Esophagus (tissue), 2 donors: Measurements from ENCODE around the gene CACNA1H. TPM values are rescaled to one million over a fixed set of nuclear protein-coding genes. Genes with fewer than 3 reads are reported as not detected.
"Not testable (repeated sequence)": the region's sequence is repeated elsewhere in the genome, so short reads cannot be mapped to it uniquely, and the experiment has no call there.

ENCODE experiments used
- H3K27ac ChIP-seq, 2 donors: one replicate each; pipeline ENCODE4 v1.5.1; 2013; ENCODE audit warnings: low read depth in 2 of 2, mild to moderate bottlenecking in 2 of 2, inconsistent platforms in 1 of 2, low read length in 1 of 2, moderate library complexity in 1 of 2
- H3K27me3 ChIP-seq, 2 donors: one replicate each; pipeline ENCODE4 v1.6.1; 2013; ENCODE audit warnings: low read length in 2 of 2, control low read depth in 1 of 2, mild to moderate bottlenecking in 1 of 2; ENCODE audit not compliant: insufficient read depth in 2 of 2, control insufficient read depth in 1 of 2
- H3K36me3 ChIP-seq, 2 donors: one replicate each; pipeline ENCODE4 v1.6.1; 2013; ENCODE audit warnings: low read length in 1 of 2; ENCODE audit not compliant: control insufficient read depth in 2 of 2, insufficient read depth in 2 of 2
- H3K4me1 ChIP-seq, 2 donors: one replicate each; pipeline ENCODE4 v1.6.1; 2013; ENCODE audit warnings: low read length in 1 of 2; ENCODE audit not compliant: control insufficient read depth in 2 of 2, insufficient read depth in 2 of 2
- H3K4me3 ChIP-seq, 2 donors: one replicate each; pipeline ENCODE4 v1.5.1; 2013; ENCODE audit warnings: low read length in 2 of 2, mild to moderate bottlenecking in 2 of 2, low read depth in 1 of 2, moderate library complexity in 1 of 2
- H3K9me3 ChIP-seq, 2 donors: one replicate each; pipeline ENCODE4 v1.6.1; 2013; ENCODE audit warnings: mild to moderate bottlenecking in 2 of 2, low read depth in 1 of 2, low read length in 1 of 2, moderate library complexity in 1 of 2; ENCODE audit not compliant: control insufficient read depth in 2 of 2, insufficient read depth in 1 of 2
- WGBS, 2 donors: extraction: QIAGEN DNeasy Blood & Tissue Kit; methylation state at CpG; one replicate each; pipeline ENCODE4 v1.1.7; 2013; 5-methylcytosine and 5-hydroxymethylcytosine counted together
- polyA plus RNA-seq, 2 donors: library from polyadenylated mRNA; stranded (reverse); fragments of 200-250 nt; gene quantifications; one replicate each; pipeline ENCODE4 v1.2.3, GENCODE V29; 2013
- donor health status: healthy with polysubstance abuse.
- donor health status: Bipolar disorder and iron deficiency.

Gene CACNA1H
- polyA plus RNA-seq, 2 donors = 6.4 to 6.5 TPM

- Histone ChIP-seq H3K9me3 (no peaks in the 10 kb centered on the region), H3K36me3 (no peaks in the 10 kb centered on the region), H3K4me3 (no peak overlapping the region), H3K27me3 (no peaks in the 10 kb centered on the region), H3K27ac (peak overlapping the region in 1 of 2 donors; percentile 21), H3K4me1 (peaks cover 0 to 3% of the 10 kb centered on the region in 2 donors)
- WGBS, 2 donors = 64 to 68% methylated on average over 29 of the region's 29 CpGs
These were observed 41.1 kb downstream of the CACNA1H start for GRCh38 chr16:1193825-1194581.

DNA sequence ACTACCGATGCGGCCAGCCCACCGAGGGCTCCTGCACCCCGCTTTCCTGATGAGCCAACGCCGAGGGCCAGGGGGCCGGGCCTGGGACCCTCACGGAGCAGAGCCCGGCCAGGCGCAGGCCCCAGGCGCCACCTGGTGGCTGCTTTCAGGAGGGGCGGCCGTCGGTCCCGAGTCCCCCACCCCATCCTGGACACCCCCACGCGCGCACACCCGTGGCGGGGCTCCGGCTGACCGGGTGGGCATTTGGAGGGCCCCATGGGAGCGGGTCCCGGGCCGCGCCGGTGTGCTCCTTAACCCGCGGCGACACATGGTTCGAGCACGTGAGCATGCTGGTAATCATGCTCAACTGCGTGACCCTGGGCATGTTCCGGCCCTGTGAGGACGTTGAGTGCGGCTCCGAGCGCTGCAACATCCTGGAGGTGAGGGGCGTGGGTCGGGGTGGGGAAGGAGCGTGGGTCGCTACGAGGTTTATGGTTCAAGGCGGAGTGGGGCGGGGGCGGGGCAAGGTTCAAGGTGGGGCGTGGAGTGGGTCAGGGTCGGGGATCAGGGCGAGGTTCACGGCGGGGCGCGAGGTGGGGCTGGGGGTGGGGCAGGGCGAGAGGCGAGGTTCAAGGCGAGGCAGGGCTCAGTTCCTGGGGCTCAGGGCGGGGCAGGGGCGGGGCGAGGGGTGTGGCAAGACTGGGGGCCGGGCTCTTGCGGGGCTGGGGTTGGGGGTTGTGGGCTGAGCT, 41.9 kb downstream of the CACNA1H start:
- no peaks in the 10 kb centered on the region for H3K36me3 ChIP-seq
- WGBS, 2 donors = 30% methylated on average over 48 to 61 of the region's 61 CpGs
- H3K4me3 ChIP-seq = no peak overlapping the region
- no peak overlapping the region for H3K27ac ChIP-seq
- H3K9me3 ChIP-seq = no peaks in the 10 kb centered on the region
- no peaks in the 10 kb centered on the region for H3K27me3 ChIP-seq
- peaks cover 0 to 3% of the 10 kb centered on the region in 2 donors for H3K4me1 ChIP-seq

DNA sequence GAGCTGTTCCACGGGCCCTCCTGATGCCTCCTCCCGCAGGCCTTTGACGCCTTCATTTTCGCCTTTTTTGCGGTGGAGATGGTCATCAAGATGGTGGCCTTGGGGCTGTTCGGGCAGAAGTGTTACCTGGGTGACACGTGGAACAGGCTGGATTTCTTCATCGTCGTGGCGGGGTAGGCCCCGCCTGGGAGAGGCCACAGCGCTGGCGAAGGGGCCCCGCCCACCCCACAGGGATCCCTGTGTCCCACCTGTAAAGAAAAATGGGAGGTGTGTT, 42.4 kb downstream of the CACNA1H start:
- WGBS, 2 donors = 64 to 70% methylated on average over 14 of the region's 14 CpGs
- Histone ChIP-seq H3K36me3 (no peaks in the 10 kb centered on the region), H3K9me3 (no peaks in the 10 kb centered on the region), H3K27ac (no peak overlapping the region), H3K4me3 (no peak overlapping the region), H3K4me1 (peaks cover 0 to 3% of the 10 kb centered on the region in 2 donors), H3K27me3 (no peaks in the 10 kb centered on the region)

DNA sequence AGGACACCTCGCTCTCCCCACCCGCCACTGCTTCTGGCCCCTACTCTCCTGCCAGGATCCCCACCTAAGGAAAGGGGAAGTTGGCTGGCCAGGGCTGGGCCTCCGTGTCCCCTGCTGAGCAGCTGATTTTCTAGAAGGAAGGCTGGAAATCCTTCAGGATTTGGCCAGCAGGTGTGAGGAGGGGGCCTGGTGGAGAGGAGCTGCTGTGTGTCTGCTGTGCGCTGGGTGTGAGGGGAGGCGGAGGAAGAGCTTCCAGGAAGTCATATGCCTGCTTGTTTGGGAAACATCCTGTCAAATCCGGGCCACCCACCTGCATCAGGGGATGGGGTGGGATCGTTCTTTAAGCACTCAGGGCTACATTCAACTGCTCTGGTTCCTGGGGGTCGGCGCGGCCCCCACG, 43.6 kb downstream of the CACNA1H start:
- WGBS, 2 donors = 63 to 65% methylated on average over 11 of the region's 11 CpGs

DNA sequence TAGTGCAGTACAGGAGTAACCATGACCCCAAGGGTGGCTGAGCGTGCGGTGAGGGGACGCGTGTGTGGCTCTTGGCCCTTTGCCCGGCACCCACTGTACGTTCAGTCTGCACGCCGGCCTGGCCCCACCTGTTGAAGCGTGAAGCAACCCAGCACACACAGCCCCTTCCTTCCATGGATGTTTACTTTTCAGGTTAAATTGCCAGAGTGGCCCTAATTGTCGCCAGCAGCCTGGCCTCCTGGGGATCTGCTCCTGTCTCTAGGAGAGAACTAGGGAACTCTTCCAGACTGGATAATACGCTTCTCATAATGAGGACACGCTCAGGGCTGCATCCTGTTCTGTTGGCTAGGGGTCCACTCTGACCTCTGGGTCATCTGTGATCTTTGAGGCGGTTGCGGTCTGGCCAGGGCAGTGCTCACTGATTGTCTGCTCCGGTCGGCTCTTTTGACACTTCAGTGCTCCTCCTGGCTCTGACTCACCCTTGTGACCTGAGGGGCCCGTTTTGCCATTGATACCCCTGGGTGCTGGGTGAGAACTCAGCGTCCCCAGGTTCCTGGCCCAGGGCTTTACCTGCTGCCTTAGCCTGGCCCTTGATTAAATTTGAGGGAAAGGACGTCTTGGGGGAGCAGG, 44.4 kb downstream of the CACNA1H start:
- no peak overlapping the region for H3K27ac ChIP-seq
- WGBS, 2 donors = 62 to 65% methylated on average over 19 of the region's 19 CpGs
- no peaks in the 10 kb centered on the region for H3K9me3 ChIP-seq
- no peak overlapping the region for H3K4me3 ChIP-seq
- no peaks in the 10 kb centered on the region for H3K27me3 ChIP-seq
- no peaks in the 10 kb centered on the region for H3K36me3 ChIP-seq
- H3K4me1 ChIP-seq = peaks cover 0 to 3% of the 10 kb centered on the region in 2 donors

More for the DNA sequence above, 43.6 kb downstream of the CACNA1H start:
- Histone ChIP-seq H3K9me3 (no peaks in the 10 kb centered on the region), H3K4me3 (no peak overlapping the region), H3K27me3 (no peaks in the 10 kb centered on the region), H3K4me1 (peaks cover 0 to 3% of the 10 kb centered on the region in 2 donors), H3K36me3 (no peaks in the 10 kb centered on the region), H3K27ac (no peak overlapping the region)

DNA sequence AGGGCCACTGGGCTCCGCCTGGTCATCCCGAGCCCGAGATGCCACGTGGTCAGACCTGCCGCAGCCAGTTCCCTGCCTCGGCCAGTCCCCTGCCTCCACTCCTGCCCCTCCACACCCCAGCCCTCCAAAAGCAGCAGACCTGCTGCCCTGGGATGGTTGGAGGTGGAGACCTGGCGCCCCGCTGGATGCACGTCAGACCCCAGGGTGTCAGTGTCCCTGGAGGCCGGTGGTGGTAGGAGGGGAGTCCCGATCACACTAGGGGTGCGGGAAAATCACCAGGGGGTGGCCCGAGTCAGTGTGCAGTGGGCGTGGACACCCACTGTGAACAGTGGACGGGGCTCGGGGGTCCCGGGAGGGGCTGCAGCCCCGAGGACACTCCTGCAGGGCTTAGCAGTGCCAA, 45.3 kb downstream of the CACNA1H start:
- Histone ChIP-seq H3K4me3 (no peak overlapping the region), H3K27me3 (no peaks in the 10 kb centered on the region), H3K4me1 (peaks cover 0 to 3% of the 10 kb centered on the region in 2 donors), H3K36me3 (no peaks in the 10 kb centered on the region), H3K9me3 (no peaks in the 10 kb centered on the region), H3K27ac (no peak overlapping the region)
- WGBS, 2 donors = 82 to 84% methylated on average over 18 of the region's 18 CpGs

GRCh38 chr16:1198671-1199346, 45.9 kb downstream of the CACNA1H start:
- H3K27me3 ChIP-seq, H3K4me1 ChIP-seq, H3K4me3 ChIP-seq, H3K27ac ChIP-seq, H3K36me3 ChIP-seq, H3K9me3 ChIP-seq: not testable (repeated sequence)
- 89 to 90% methylated on average over 40 to 44 of the region's 44 CpGs for WGBS, 2 donors

DNA sequence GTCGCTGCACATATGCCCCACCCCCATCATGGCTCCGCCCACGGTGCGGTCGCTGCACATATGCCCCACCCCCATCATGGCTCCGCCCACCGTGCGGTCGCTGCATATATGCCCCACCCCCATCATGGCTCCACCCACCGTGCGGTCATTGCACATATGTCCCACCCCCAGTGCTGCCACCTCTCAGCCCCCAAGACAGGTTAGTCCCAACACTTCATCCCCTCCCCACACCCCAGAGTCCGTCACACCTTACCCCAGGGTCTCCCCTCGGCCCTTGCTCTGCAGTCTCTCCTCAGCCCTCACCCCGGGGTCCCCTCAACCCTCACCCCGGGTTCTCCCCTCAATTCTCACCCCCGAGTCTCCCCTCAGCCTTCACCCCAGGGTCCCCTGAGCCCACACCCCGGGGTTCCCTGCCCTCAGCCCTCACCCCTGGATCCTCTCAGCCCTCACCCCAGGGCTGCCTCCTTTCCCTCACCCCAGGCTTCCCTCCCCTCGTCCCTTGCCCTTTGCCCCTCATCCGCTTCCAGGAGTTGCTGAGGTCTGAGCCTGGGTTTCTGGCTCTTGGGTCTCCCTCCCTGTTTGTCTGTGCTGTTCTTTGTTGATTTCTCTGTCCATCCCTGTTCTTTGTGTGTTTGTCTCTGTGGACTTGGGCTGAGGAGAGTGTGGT, 46.6 kb downstream of the CACNA1H start:
- Histone ChIP-seq H3K27me3 (no peaks in the 10 kb centered on the region), H3K9me3 (no peaks in the 10 kb centered on the region), H3K4me3 (no peak overlapping the region), H3K4me1 (peaks cover 0 to 3% of the 10 kb centered on the region in 2 donors), H3K27ac (no peak overlapping the region), H3K36me3 (no peaks in the 10 kb centered on the region)
- WGBS, 2 donors = 84 to 86% methylated on average over 10 to 15 of the region's 19 CpGs

DNA sequence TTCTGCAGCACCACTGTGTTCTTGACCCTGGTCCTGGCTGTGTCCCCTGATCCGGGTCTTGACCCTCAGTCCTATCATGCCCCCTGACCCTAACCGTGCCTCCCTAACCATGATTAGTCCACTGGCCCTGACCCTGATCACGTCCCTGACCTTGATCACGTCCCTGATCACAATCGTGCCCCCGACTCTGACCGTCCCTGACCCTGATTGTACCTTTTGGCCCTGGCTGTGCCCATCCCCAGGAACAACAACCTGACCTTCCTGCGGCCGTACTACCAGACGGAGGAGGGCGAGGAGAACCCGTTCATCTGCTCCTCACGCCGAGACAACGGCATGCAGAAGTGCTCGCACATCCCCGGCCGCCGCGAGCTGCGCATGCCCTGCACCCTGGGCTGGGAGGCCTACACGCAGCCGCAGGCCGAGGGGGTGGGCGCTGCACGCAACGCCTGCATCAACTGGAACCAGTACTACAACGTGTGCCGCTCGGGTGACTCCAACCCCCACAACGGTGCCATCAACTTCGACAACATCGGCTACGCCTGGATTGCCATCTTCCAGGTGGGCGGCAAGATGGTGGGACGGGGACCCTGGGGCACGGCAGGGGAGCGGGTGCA, 47.2 kb downstream of the CACNA1H start:
- no peaks in the 10 kb centered on the region for H3K27me3 ChIP-seq
- no peaks in the 10 kb centered on the region for H3K9me3 ChIP-seq
- H3K27ac ChIP-seq = no peak overlapping the region
- no peak overlapping the region for H3K4me3 ChIP-seq
- no peaks in the 10 kb centered on the region for H3K4me1 ChIP-seq
- WGBS, 2 donors = 91 to 93% methylated on average over 38 of the region's 38 CpGs
- no peaks in the 10 kb centered on the region for H3K36me3 ChIP-seq
